Thyroid gland (tissue), 4 donors: ENCODE data around the gene FAM228A. TPM values are rescaled to one million over a fixed set of nuclear protein-coding genes. Genes with fewer than 3 reads are reported as not detected.
"Not testable (repeated sequence)": the region's sequence is repeated elsewhere in the genome, so short reads cannot be mapped to it uniquely, and the experiment has no call there.

Experiments used
- DNase-seq, 2 donors: peaks; one replicate each; pipeline ENCODE4 v3.0.0-alpha.2; 2019
- H3K27ac ChIP-seq, 3 donors: fragments of 200-600 bp; sonication (generic); 1 replicate in 2 of 3; 2 replicates in 1 of 3; pipeline ENCODE4 v1.5.1; 2016 to 2019; ENCODE audit warnings: mild to moderate bottlenecking in 1 of 3, moderate library complexity in 1 of 3
- H3K27me3 ChIP-seq: fragments of 200-600 bp; sonication (generic); one replicate; pipeline ENCODE4 v1.5.1; 2019
- H3K36me3 ChIP-seq, 2 donors: fragments of 200-600 bp; sonication (generic); one replicate each; pipeline ENCODE4 v1.5.1; 2016 to 2019
- H3K4me1 ChIP-seq, 2 donors: fragments of 200-600 bp; sonication (generic); one replicate each; pipeline ENCODE4 v1.5.1; 2017 to 2019
- H3K4me3 ChIP-seq, 3 donors: fragments of 200-600 bp; sonication (generic); replicated peaks in 1 of 3; 1 replicate in 2 of 3; 2 replicates in 1 of 3; pipeline ENCODE4 v1.5.1; 2016; ENCODE audit warnings: mild to moderate bottlenecking in 1 of 3
- H3K9me3 ChIP-seq: fragments of 200-600 bp; sonication (generic); one replicate; pipeline ENCODE4 v1.5.1; 2017
- CTCF ChIP-seq, 6 experiments: fragments of 200-600 bp in 3 of 6; fragments of 450-650 bp in 3 of 6; sonication (generic) in 3 of 6; IDR thresholded peaks; one replicate each; pipeline ENCODE4 v1.5.1; 2016 to 2019; ENCODE audit warnings: antibody characterized with exemption in 6 of 6, mild to moderate bottlenecking in 2 of 6, inconsistent platforms in 1 of 6, moderate library complexity in 1 of 6
- POLR2A ChIP-seq, 2 donors: fragments of 450-650 bp; IDR thresholded peaks; one replicate each; pipeline ENCODE4 v1.6.1; 2017; ENCODE audit warnings: antibody characterized with exemption in 2 of 2, mild to moderate bottlenecking in 2 of 2, moderate library complexity in 1 of 2
- WGBS, 2 donors: methylation state at CpG; one replicate each; pipeline ENCODE4 v1.1.5; 2017; 5-methylcytosine and 5-hydroxymethylcytosine counted together
- intact Hi-C: fragments of 100-400 bp; cut with DNase I; formaldehyde crosslinking; loops from one replicate; pipeline ENCODE4 v1.15.1; 2023
- total RNA-seq, 4 donors: library from RNA; depleted of rRNA; stranded (reverse); fragments of >200 nt; gene quantifications; one replicate each; pipeline ENCODE4 v1.2.3, GENCODE V29; 2016

FAM228A gene
- 1 to 10 TPM; 1.3 to 2.0 (median 1.8) TPM for total RNA-seq

- no peaks in the 10 kb centered on the region for H3K4me1 ChIP-seq
- H3K9me3 ChIP-seq, result no peaks in the 10 kb centered on the region
- 23 to 34% methylated on average over 17 to 20 of the region's 46 CpGs for WGBS, 2 donors
- DNase-seq, result no peak
- H3K27ac ChIP-seq, result no peak within 1 kb of the TSS
- H3K27me3 ChIP-seq, result no peaks in the 10 kb centered on the region
- H3K36me3 ChIP-seq, result no peaks in the 10 kb centered on the region
- intact Hi-C loops, result no loop called here
- no peak within 1 kb of the TSS for H3K4me3 ChIP-seq
- no peak for TF ChIP-seq CTCF (IDR thresholded peaks at IDR 0.05)
- TF ChIP-seq POLR2A (IDR thresholded peaks at IDR 0.05), result no peak
Measured at GRCh38 chr2:24174851-24175277, at the start of gene FAM228A. Gene FAM228A, plus strand, starts transcription at chr2:24175053. Its CDS starts 428 bp downstream, at chr2:24175481.

DNA sequence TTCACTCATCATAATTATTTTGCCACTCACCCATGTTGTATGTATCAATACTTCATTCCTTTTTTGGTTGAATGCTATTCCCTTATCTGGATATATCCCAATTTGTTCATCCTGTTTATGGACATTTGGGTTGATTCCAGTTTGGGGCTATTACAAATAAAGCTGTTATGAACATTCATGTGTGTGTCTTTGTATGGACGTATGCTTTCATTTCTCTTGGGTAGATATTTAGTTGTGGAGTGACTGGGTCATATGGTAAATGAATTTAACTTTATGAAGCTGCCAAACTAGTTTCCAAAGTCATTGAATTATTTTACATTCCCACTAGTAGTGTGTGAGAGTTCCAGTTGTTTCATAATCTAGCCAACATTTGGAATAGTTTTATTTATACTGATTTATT, 48.9 kb upstream of the FAM228A start:
- DNase-seq, result no peak
- no peak for TF ChIP-seq CTCF (IDR thresholded peaks at IDR 0.05)
- no peak for TF ChIP-seq POLR2A (IDR thresholded peaks at IDR 0.05)
- 58 to 70% methylated on average over 1 of the region's 1 CpG for WGBS, 2 donors
- Histone ChIP-seq H3K27ac (no peak overlapping the region), H3K4me1 (peaks cover 6 to 13% of the 10 kb centered on the region in 2 donors), H3K9me3 (no peaks in the 10 kb centered on the region), H3K27me3 (no peaks in the 10 kb centered on the region), H3K36me3 (no peaks in the 10 kb centered on the region), H3K4me3 (no peak overlapping the region)
- intact Hi-C loops, result no loop called here

GRCh38 chr2:24132543-24132942, 42.3 kb upstream of the FAM228A start:
- H3K9me3 ChIP-seq, result no peaks in the 10 kb centered on the region
- TF ChIP-seq CTCF (IDR thresholded peaks at IDR 0.05) (no peak), POLR2A (IDR thresholded peaks at IDR 0.05) (no peak)
- no peaks in the 10 kb centered on the region for H3K4me1 ChIP-seq
- intact Hi-C loops, result no loop called here
- H3K27me3 ChIP-seq, result no peaks in the 10 kb centered on the region
- no peak overlapping the region for H3K27ac ChIP-seq
- H3K36me3 ChIP-seq, result no peaks in the 10 kb centered on the region
- no peak overlapping the region for H3K4me3 ChIP-seq
- 99% methylated on average over 3 of the region's 3 CpGs for WGBS, 2 donors
- no peak for DNase-seq

DNA sequence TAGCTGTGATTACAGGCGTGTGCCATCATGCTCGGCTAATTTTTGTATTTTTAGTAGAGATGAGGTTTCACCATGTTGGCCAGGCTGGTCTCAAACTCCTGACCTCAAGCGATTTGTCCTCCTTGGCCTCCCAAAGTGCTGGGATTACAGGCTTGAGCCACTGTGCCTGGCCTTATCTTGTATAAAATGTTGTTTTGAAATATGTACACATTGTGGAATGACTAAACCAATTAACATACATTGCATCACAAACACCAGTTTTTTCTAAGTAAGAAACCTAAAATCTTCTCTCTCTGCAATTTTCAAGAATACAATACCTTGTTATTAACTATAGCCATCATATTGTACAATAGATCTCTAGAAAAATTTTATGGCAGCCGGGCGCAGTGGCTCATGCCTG, 34.5 kb upstream of the FAM228A start:
- H3K27me3 ChIP-seq, H3K4me1 ChIP-seq, H3K4me3 ChIP-seq, DNase-seq, intact Hi-C loops, H3K9me3 ChIP-seq, H3K36me3 ChIP-seq, H3K27ac ChIP-seq: not testable (repeated sequence)
- 90 to 91% methylated on average over 5 of the region's 5 CpGs for WGBS, 2 donors

DNA sequence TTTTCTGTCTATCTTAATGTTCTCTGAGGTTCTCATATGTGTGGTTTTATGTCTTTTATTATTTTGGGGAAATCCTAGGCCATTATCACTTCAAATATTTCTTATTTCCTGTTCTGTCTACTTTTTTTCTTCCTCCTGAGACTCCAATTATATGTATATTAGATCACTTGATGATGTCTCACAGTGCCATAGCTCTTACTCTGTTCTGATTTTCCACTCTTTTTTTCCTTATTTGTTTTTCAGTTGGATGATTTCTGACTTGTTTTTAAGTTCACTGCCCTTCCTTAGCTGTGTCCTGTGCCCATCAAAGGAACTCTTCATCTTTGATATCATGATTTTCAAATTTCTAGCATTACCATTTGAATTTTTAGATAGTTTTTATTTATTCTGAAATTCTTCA, 27.5 kb upstream of the FAM228A start:
- no peak overlapping the region for H3K27ac ChIP-seq
- H3K9me3 ChIP-seq, result no peaks in the 10 kb centered on the region
- H3K36me3 ChIP-seq, result no peaks in the 10 kb centered on the region
- intact Hi-C loops, result no loop called here
- TF ChIP-seq CTCF (IDR thresholded peaks at IDR 0.05) (no peak), POLR2A (IDR thresholded peaks at IDR 0.05) (no peak)
- H3K27me3 ChIP-seq, result no peaks in the 10 kb centered on the region
- no peaks in the 10 kb centered on the region for H3K4me1 ChIP-seq
- H3K4me3 ChIP-seq, result no peak overlapping the region
- no peak for DNase-seq
